GM23338 (cell line): ENCODE data around the gene CDKN2A. TPM values are rescaled to one million over a fixed set of nuclear protein-coding genes. Genes with fewer than 3 reads are reported as not detected.

Experiments
- ATAC-seq: fragments of 200-7000 bp; cut with Tn5 transposase; 3 replicates; pipeline ENCODE4 v1.9.1; 2020
- DNase-seq: peaks from one replicate; pipeline ENCODE4 v3.0.0-alpha.2; 2015; ENCODE audit warnings: low spot score
- H2AFZ ChIP-seq: fragments of 200-600 bp; sonication (generic); 2 replicates; pipeline ENCODE4 v1.8.0; 2016; ENCODE audit warnings: antibody characterized with exemption, mild to moderate bottlenecking, moderate library complexity
- H3F3A ChIP-seq: fragments of 200-600 bp; sonication (generic); replicated peaks from 2 replicates; pipeline ENCODE4 v1.8.0; 2017; ENCODE audit warnings: antibody characterized with exemption, mixed run types, low read depth
- H3K27ac ChIP-seq: fragments of 200-600 bp; sonication (generic); 2 replicates; pipeline ENCODE4 v1.6.1; 2016; ENCODE audit warnings: low read depth
- H3K27me3 ChIP-seq: fragments of 200-600 bp; sonication (generic); 2 replicates; pipeline ENCODE4 v1.8.0; 2016; ENCODE audit warnings: mild to moderate bottlenecking, mixed run types, moderate library complexity; ENCODE audit not compliant: insufficient read depth
- H3K36me3 ChIP-seq: fragments of 200-600 bp; sonication (generic); 2 replicates; pipeline ENCODE4 v1.8.0; 2016; ENCODE audit warnings: mild to moderate bottlenecking; ENCODE audit not compliant: insufficient read depth
- H3K4me1 ChIP-seq: fragments of 200-600 bp; sonication (generic); 2 replicates; pipeline ENCODE4 v1.8.0; 2016; ENCODE audit warnings: mild to moderate bottlenecking, moderate library complexity; ENCODE audit not compliant: insufficient read depth
- H3K4me2 ChIP-seq: fragments of 200-600 bp; sonication (generic); 2 replicates; pipeline ENCODE4 v1.7.1; 2017; ENCODE audit warnings: mixed run types
- H3K4me3 ChIP-seq: fragments of 200-600 bp; sonication (generic); 2 replicates; pipeline ENCODE4 v1.6.1; 2016; ENCODE audit warnings: mixed run types
- H3K79me2 ChIP-seq: fragments of 200-600 bp; sonication (generic); replicated peaks from 2 replicates; pipeline ENCODE4 v1.8.0; 2017; ENCODE audit warnings: mild to moderate bottlenecking; ENCODE audit not compliant: insufficient read depth
- H3K9me2 ChIP-seq: fragments of 200-600 bp; sonication (generic); 2 replicates; pipeline ENCODE4 v1.8.0; 2017; ENCODE audit not compliant: insufficient read depth
- H4K20me1 ChIP-seq: fragments of 200-600 bp; sonication (generic); replicated peaks from 2 replicates; pipeline ENCODE4 v1.8.0; 2017; ENCODE audit warnings: mild to moderate bottlenecking; ENCODE audit not compliant: insufficient read depth
- H3K27ac Mint-ChIP-seq: 2 replicates; pipeline ENCODE4 v1.8.0; 2020; ENCODE audit warnings: inconsistent platforms, mild to moderate bottlenecking, moderate library complexity, mixed read lengths
- H3K27me3 Mint-ChIP-seq: 3 replicates; pipeline ENCODE4 v1.8.0; 2022; ENCODE audit warnings: low read depth, mild to moderate bottlenecking, moderate library complexity, mixed read lengths, inconsistent platforms; ENCODE audit not compliant: insufficient read depth, poor library complexity
- H3K36me3 Mint-ChIP-seq: 3 replicates; pipeline ENCODE4 v1.8.0; 2021; ENCODE audit warnings: low read depth, mild to moderate bottlenecking, inconsistent platforms, moderate library complexity, mixed read lengths
- H3K4me1 Mint-ChIP-seq: 3 replicates; pipeline ENCODE4 v1.8.0; 2020; ENCODE audit warnings: mild to moderate bottlenecking, inconsistent platforms, mixed read lengths
- H3K4me3 Mint-ChIP-seq: 3 replicates; pipeline ENCODE4 v1.8.0; 2021; ENCODE audit warnings: moderate library complexity, mild to moderate bottlenecking, inconsistent platforms, mixed read lengths
- H3K9me3 Mint-ChIP-seq: 3 replicates; pipeline ENCODE4 v1.8.0; 2020; ENCODE audit warnings: moderate library complexity, mild to moderate bottlenecking, inconsistent platforms, mixed read lengths
- CREB1 ChIP-seq: fragments of 250-450 bp; sonication (Bioruptor Pico); IDR thresholded peaks from 2 replicates; pipeline ENCODE4 v1.5.0; 2020; ENCODE audit warnings: low read depth, mild to moderate bottlenecking, moderate library complexity
- EZH2 ChIP-seq: fragments of 200-600 bp; sonication (generic); IDR thresholded peaks from one replicate; pipeline ENCODE4 v1.8.0; 2017; ENCODE audit warnings: antibody characterized with exemption, mild to moderate bottlenecking, low read depth; ENCODE audit not compliant: unreplicated experiment
- EZH2phosphoT487 ChIP-seq: fragments of 200-600 bp; sonication (generic); IDR thresholded peaks from one replicate; pipeline ENCODE4 v1.8.1; 2018; ENCODE audit warnings: antibody characterized with exemption; ENCODE audit not compliant: unreplicated experiment
- JUNB ChIP-seq: IDR thresholded peaks from one replicate; pipeline ENCODE4 v1.6.1; 2016; ENCODE audit warnings: antibody characterized with exemption; ENCODE audit not compliant: unreplicated experiment
- NANOG ChIP-seq: IDR thresholded peaks from 2 replicates; pipeline ENCODE4 v1.6.1; 2016; ENCODE audit warnings: antibody characterized with exemption, borderline replicate concordance
- POLR2AphosphoS5 ChIP-seq: IDR thresholded peaks from 2 replicates; pipeline ENCODE4 v1.6.1; 2016; ENCODE audit warnings: antibody characterized with exemption, low read depth
- STAT1 ChIP-seq: IDR thresholded peaks from one replicate; pipeline ENCODE4 v1.6.1; 2016; ENCODE audit warnings: antibody characterized with exemption; ENCODE audit not compliant: unreplicated experiment
- ZNF114 ChIP-seq: fragments of 250-450 bp; sonication (Bioruptor Pico); IDR thresholded peaks from 2 replicates; pipeline ENCODE4 v1.5.0; 2020; ENCODE audit warnings: mild to moderate bottlenecking, moderate library complexity
- ZNF331 ChIP-seq: fragments of 250-450 bp; sonication (Bioruptor Pico); IDR thresholded peaks from 2 replicates; pipeline ENCODE4 v1.5.0; 2020; ENCODE audit warnings: low read depth, mild to moderate bottlenecking, moderate library complexity
- polyA plus RNA-seq: library from polyadenylated mRNA; unstranded; fragments of >200 nt; fragmentation: Nextera tagmentation; extraction: Ambion mirVana; gene quantifications from 2 replicates; pipeline ENCODE4 v1.2.1, GENCODE V29; 2016
- total RNA-seq: library from RNA; depleted of rRNA; stranded (reverse); fragments of >200 nt; shearing (Covaris generic); gene quantifications from 2 replicates; pipeline ENCODE4 v1.2.3, GENCODE V29; 2014
- TF ChIP-seq, protein P1 (sequence below): fragments of 250-450 bp; sonication (Bioruptor Pico); IDR thresholded peaks from 2 replicates; pipeline ENCODE4 v1.5.0; 2020; ENCODE audit warnings: mild to moderate bottlenecking, moderate library complexity
- TF ChIP-seq, protein P2 (sequence below), 2 experiments: fragments of 200-600 bp in 1 of 2; sonication (generic) in 1 of 2; conservative IDR thresholded peaks; 2 replicates each; pipeline versions ENCODE4 v1.5.1 to v1.6.1; 2016 to 2017; ENCODE audit warnings: antibody characterized with exemption in 2 of 2, low read depth in 2 of 2, mild to moderate bottlenecking in 2 of 2, moderate library complexity in 1 of 2
- TF ChIP-seq, protein P3 (sequence below): IDR thresholded peaks from one replicate; pipeline ENCODE4 v1.6.1; 2018; ENCODE audit warnings: antibody characterized with exemption; ENCODE audit not compliant: unreplicated experiment
- TF ChIP-seq, protein P4 (sequence below): IDR thresholded peaks from 2 replicates; pipeline ENCODE4 v1.6.1; 2016; ENCODE audit warnings: antibody characterized with exemption

Gene CDKN2A
- total and polyA plus RNA-seq, 2 experiments from 2014 or later, result 0.87 to 2.7 TPM

DNA sequence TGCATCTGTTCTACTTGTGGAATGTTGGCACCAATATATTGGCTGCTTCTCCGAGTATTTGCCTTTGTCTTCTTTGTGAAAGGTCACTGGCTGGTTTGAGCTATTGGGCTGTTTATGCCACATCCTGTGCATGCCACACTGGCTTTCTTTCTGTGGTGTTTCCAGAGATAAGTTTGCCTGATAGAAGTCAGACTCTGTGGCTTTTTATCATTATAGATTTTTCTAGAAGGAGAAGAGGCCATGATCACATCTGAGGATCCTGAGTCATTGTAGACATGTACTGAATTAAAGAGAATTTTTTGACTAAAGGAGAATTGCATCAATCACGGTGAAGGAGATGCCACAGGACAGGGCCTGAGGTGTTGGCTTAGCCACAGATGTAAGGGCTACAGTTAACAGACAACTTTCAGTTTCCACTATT is 41.4 kb upstream of the CDKN2A start:
- Histone ChIP-seq H3K4me1 (peaks cover 6% of the 10 kb centered on the region; the same call in 1 of the 2 replicates), H3K9me2 (no peaks in the 10 kb centered on the region), H3K27me3 (no peaks in the 10 kb centered on the region), H3K79me2 (no peaks in the 10 kb centered on the region), H3K36me3 (no peaks in the 10 kb centered on the region), H2AFZ (no peak overlapping the region), H3K4me3 (no peak overlapping the region), H3K4me2 (no peak overlapping the region), H4K20me1 (no peaks in the 10 kb centered on the region), H3F3A (no peaks in the 10 kb centered on the region), H3K27ac (no peak overlapping the region)
- DNase-seq (no peak), ATAC-seq (no peak)
- Mint-ChIP-seq H3K27me3 (no peaks in the 10 kb centered on the region), H3K27ac (no peak overlapping the region), H3K36me3 (no peaks in the 10 kb centered on the region), H3K4me3 (no peak overlapping the region), H3K9me3 (no peaks in the 10 kb centered on the region), H3K4me1 (peaks cover 12% of the 10 kb centered on the region; the same call in 2 of the 3 replicates)
- no peak for TF ChIP-seq POLR2AphosphoS5
- TF ChIP-seq EZH2phosphoT487, result no peak
- TF ChIP-seq, protein P1, sequence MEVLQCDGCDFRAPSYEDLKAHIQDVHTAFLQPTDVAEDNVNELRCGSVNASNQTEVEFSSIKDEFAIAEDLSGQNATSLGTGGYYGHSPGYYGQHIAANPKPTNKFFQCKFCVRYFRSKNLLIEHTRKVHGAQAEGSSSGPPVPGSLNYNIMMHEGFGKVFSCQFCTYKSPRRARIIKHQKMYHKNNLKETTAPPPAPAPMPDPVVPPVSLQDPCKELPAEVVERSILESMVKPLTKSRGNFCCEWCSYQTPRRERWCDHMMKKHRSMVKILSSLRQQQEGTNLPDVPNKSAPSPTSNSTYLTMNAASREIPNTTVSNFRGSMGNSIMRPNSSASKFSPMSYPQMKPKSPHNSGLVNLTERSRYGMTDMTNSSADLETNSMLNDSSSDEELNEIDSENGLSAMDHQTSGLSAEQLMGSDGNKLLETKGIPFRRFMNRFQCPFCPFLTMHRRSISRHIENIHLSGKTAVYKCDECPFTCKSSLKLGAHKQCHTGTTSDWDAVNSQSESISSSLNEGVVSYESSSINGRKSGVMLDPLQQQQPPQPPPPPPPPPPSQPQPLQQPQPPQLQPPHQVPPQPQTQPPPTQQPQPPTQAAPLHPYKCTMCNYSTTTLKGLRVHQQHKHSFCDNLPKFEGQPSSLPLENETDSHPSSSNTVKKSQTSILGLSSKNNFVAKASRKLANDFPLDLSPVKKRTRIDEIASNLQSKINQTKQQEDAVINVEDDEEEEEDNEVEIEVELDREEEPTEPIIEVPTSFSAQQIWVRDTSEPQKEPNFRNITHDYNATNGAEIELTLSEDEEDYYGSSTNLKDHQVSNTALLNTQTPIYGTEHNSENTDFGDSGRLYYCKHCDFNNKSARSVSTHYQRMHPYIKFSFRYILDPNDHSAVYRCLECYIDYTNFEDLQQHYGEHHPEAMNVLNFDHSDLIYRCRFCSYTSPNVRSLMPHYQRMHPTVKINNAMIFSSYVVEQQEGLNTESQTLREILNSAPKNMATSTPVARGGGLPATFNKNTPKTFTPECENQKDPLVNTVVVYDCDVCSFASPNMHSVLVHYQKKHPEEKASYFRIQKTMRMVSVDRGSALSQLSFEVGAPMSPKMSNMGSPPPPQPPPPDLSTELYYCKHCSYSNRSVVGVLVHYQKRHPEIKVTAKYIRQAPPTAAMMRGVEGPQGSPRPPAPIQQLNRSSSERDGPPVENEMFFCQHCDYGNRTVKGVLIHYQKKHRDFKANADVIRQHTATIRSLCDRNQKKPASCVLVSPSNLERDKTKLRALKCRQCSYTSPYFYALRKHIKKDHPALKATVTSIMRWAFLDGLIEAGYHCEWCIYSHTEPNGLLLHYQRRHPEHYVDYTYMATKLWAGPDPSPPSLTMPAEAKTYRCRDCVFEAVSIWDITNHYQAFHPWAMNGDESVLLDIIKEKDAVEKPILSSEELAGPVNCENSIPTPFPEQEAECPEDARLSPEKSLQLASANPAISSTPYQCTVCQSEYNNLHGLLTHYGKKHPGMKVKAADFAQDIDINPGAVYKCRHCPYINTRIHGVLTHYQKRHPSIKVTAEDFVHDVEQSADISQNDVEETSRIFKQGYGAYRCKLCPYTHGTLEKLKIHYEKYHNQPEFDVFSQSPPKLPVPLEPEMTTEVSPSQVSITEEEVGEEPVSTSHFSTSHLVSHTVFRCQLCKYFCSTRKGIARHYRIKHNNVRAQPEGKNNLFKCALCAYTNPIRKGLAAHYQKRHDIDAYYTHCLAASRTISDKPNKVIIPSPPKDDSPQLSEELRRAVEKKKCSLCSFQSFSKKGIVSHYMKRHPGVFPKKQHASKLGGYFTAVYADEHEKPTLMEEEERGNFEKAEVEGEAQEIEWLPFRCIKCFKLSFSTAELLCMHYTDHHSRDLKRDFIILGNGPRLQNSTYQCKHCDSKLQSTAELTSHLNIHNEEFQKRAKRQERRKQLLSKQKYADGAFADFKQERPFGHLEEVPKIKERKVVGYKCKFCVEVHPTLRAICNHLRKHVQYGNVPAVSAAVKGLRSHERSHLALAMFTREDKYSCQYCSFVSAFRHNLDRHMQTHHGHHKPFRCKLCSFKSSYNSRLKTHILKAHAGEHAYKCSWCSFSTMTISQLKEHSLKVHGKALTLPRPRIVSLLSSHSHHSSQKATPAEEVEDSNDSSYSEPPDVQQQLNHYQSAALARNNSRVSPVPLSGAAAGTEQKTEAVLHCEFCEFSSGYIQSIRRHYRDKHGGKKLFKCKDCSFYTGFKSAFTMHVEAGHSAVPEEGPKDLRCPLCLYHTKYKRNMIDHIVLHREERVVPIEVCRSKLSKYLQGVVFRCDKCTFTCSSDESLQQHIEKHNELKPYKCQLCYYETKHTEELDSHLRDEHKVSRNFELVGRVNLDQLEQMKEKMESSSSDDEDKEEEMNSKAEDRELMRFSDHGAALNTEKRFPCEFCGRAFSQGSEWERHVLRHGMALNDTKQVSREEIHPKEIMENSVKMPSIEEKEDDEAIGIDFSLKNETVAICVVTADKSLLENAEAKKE (CRISPR knock-in tag), result no peak
- TF ChIP-seq ZNF331, result no peak
- TF ChIP-seq JUNB, result no peak
- TF ChIP-seq STAT1, result no peak
- no peak for TF ChIP-seq NANOG
- no peak for TF ChIP-seq EZH2
- TF ChIP-seq, protein P2, sequence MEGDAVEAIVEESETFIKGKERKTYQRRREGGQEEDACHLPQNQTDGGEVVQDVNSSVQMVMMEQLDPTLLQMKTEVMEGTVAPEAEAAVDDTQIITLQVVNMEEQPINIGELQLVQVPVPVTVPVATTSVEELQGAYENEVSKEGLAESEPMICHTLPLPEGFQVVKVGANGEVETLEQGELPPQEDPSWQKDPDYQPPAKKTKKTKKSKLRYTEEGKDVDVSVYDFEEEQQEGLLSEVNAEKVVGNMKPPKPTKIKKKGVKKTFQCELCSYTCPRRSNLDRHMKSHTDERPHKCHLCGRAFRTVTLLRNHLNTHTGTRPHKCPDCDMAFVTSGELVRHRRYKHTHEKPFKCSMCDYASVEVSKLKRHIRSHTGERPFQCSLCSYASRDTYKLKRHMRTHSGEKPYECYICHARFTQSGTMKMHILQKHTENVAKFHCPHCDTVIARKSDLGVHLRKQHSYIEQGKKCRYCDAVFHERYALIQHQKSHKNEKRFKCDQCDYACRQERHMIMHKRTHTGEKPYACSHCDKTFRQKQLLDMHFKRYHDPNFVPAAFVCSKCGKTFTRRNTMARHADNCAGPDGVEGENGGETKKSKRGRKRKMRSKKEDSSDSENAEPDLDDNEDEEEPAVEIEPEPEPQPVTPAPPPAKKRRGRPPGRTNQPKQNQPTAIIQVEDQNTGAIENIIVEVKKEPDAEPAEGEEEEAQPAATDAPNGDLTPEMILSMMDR (conservative IDR thresholded peaks at IDR 0.05; ENCODE audit: low read depth in 2 of 2), result no peak
- TF ChIP-seq CREB1 (CRISPR knock-in tag), result no peak
- TF ChIP-seq, protein P3, sequence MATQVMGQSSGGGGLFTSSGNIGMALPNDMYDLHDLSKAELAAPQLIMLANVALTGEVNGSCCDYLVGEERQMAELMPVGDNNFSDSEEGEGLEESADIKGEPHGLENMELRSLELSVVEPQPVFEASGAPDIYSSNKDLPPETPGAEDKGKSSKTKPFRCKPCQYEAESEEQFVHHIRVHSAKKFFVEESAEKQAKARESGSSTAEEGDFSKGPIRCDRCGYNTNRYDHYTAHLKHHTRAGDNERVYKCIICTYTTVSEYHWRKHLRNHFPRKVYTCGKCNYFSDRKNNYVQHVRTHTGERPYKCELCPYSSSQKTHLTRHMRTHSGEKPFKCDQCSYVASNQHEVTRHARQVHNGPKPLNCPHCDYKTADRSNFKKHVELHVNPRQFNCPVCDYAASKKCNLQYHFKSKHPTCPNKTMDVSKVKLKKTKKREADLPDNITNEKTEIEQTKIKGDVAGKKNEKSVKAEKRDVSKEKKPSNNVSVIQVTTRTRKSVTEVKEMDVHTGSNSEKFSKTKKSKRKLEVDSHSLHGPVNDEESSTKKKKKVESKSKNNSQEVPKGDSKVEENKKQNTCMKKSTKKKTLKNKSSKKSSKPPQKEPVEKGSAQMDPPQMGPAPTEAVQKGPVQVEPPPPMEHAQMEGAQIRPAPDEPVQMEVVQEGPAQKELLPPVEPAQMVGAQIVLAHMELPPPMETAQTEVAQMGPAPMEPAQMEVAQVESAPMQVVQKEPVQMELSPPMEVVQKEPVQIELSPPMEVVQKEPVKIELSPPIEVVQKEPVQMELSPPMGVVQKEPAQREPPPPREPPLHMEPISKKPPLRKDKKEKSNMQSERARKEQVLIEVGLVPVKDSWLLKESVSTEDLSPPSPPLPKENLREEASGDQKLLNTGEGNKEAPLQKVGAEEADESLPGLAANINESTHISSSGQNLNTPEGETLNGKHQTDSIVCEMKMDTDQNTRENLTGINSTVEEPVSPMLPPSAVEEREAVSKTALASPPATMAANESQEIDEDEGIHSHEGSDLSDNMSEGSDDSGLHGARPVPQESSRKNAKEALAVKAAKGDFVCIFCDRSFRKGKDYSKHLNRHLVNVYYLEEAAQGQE, result no peak
- TF ChIP-seq ZNF114 (CRISPR knock-in tag), result no peak
- TF ChIP-seq, protein P4, sequence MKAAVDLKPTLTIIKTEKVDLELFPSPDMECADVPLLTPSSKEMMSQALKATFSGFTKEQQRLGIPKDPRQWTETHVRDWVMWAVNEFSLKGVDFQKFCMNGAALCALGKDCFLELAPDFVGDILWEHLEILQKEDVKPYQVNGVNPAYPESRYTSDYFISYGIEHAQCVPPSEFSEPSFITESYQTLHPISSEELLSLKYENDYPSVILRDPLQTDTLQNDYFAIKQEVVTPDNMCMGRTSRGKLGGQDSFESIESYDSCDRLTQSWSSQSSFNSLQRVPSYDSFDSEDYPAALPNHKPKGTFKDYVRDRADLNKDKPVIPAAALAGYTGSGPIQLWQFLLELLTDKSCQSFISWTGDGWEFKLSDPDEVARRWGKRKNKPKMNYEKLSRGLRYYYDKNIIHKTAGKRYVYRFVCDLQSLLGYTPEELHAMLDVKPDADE, result no peak
